ENCODE data around the gene TPRG1. TPM values are rescaled to one million over a fixed set of nuclear protein-coding genes. Genes with fewer than 3 reads are reported as not detected.

Gene TPRG1
- total RNA-seq, 3 donors from 2014 or later, result 1.4 to 3.2 (median 2.2) TPM

- no peak for DNase-seq
- Histone ChIP-seq H3K36me3 (ENCODE audit: low read depth) (no peaks in the 10 kb centered on the region), H3K4me1 (ENCODE audit: low read depth) (no peaks in the 10 kb centered on the region), H3K4me3 (no peak overlapping the region), H3K9me3 (no peaks in the 10 kb centered on the region)
- ATAC-seq, result no peak
- no peak for TF ChIP-seq CTCF (IDR thresholded peaks at IDR 0.05)
- intact Hi-C loops (cut with DNase I, micrococcal nuclease), result no loop called here
Measured at GRCh38 chr3:189277711-189278110, 105.9 kb downstream of the TPRG1 start.

- no peaks in the 10 kb centered on the region for H3K4me1 ChIP-seq (ENCODE audit: low read depth)
- no peak overlapping the region for H3K4me3 ChIP-seq
- no peaks in the 10 kb centered on the region for H3K9me3 ChIP-seq
- H3K36me3 ChIP-seq (ENCODE audit: low read depth), result no peaks in the 10 kb centered on the region
- ATAC-seq, result no peak
- TF ChIP-seq CTCF (IDR thresholded peaks at IDR 0.05), result no peak
- intact Hi-C loops (cut with DNase I, micrococcal nuclease), result no loop called here
- DNase-seq, result no peak
Measured at GRCh38 chr3:189278221-189278620, 106.5 kb downstream of the TPRG1 start.

GRCh38 chr3:189282189-189282588 lies 110.4 kb downstream of the TPRG1 start:
- no peak overlapping the region for H3K4me3 ChIP-seq
- no peaks in the 10 kb centered on the region for H3K4me1 ChIP-seq (ENCODE audit: low read depth)
- DNase-seq (no peak), ATAC-seq (no peak)
- no peaks in the 10 kb centered on the region for H3K9me3 ChIP-seq
- intact Hi-C loops (cut with DNase I, micrococcal nuclease), result no loop called here
- TF ChIP-seq CTCF (IDR thresholded peaks at IDR 0.05), result no peak
- H3K36me3 ChIP-seq (ENCODE audit: low read depth), result no peaks in the 10 kb centered on the region

- no peaks in the 10 kb centered on the region for H3K36me3 ChIP-seq (ENCODE audit: low read depth)
- H3K4me1 ChIP-seq (ENCODE audit: low read depth), result no peaks in the 10 kb centered on the region
- DNase-seq (no peak), ATAC-seq (no peak)
- no peaks in the 10 kb centered on the region for H3K9me3 ChIP-seq
- intact Hi-C loops (cut with DNase I, micrococcal nuclease), result no loop called here
- no peak for TF ChIP-seq CTCF (IDR thresholded peaks at IDR 0.05)
- H3K4me3 ChIP-seq, result no peak overlapping the region
Measured at GRCh38 chr3:189282741-189283140, 111.0 kb downstream of the TPRG1 start.

GRCh38 chr3:189286188-189286587 lies 114.4 kb downstream of the TPRG1 start:
- DNase-seq, result no peak
- Histone ChIP-seq H3K4me1 (ENCODE audit: low read depth) (no peaks in the 10 kb centered on the region), H3K4me3 (no peak overlapping the region), H3K9me3 (no peaks in the 10 kb centered on the region), H3K36me3 (ENCODE audit: low read depth) (no peaks in the 10 kb centered on the region)
- TF ChIP-seq CTCF (IDR thresholded peaks at IDR 0.05), result no peak
- no peak for ATAC-seq
- intact Hi-C loops (cut with DNase I, micrococcal nuclease), result no loop called here

GRCh38 chr3:189286916-189287315 lies 115.1 kb downstream of the TPRG1 start:
- H3K4me3 ChIP-seq, result no peak overlapping the region
- DNase-seq, result no peak
- intact Hi-C loops (cut with DNase I, micrococcal nuclease), result no loop called here
- ATAC-seq, result no peak
- no peaks in the 10 kb centered on the region for H3K36me3 ChIP-seq (ENCODE audit: low read depth)
- no peaks in the 10 kb centered on the region for H3K4me1 ChIP-seq (ENCODE audit: low read depth)
- no peak for TF ChIP-seq CTCF (IDR thresholded peaks at IDR 0.05)
- no peaks in the 10 kb centered on the region for H3K9me3 ChIP-seq
